Sigmoid colon (tissue), 4 donors: ENCODE measurements around the gene LRRC3.

Experiments used
- EP300 ChIP-seq, 4 donors: sonication (generic); formaldehyde crosslinking; IDR thresholded peaks; one replicate each; pipeline ENCODE4 v1.6.1; 2017; ENCODE audit warnings: antibody characterized with exemption in 4 of 4
- POLR2AphosphoS5 ChIP-seq, 4 donors: sonication (generic); formaldehyde crosslinking; IDR thresholded peaks; one replicate each; pipeline ENCODE4 v1.6.1; 2017; ENCODE audit warnings: antibody characterized with exemption in 4 of 4
- TF ChIP-seq, protein P1 (sequence below), 4 experiments: fragments of 450-650 bp in 3 of 4; fragments of 200-600 bp in 1 of 4; IDR thresholded peaks; one replicate each; pipeline ENCODE4 v1.5.1; 2016 to 2019; ENCODE audit warnings: antibody characterized with exemption in 4 of 4, mild to moderate bottlenecking in 3 of 4, moderate library complexity in 2 of 4

- TF ChIP-seq, protein P1, sequence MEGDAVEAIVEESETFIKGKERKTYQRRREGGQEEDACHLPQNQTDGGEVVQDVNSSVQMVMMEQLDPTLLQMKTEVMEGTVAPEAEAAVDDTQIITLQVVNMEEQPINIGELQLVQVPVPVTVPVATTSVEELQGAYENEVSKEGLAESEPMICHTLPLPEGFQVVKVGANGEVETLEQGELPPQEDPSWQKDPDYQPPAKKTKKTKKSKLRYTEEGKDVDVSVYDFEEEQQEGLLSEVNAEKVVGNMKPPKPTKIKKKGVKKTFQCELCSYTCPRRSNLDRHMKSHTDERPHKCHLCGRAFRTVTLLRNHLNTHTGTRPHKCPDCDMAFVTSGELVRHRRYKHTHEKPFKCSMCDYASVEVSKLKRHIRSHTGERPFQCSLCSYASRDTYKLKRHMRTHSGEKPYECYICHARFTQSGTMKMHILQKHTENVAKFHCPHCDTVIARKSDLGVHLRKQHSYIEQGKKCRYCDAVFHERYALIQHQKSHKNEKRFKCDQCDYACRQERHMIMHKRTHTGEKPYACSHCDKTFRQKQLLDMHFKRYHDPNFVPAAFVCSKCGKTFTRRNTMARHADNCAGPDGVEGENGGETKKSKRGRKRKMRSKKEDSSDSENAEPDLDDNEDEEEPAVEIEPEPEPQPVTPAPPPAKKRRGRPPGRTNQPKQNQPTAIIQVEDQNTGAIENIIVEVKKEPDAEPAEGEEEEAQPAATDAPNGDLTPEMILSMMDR (IDR thresholded peaks at IDR 0.05) = no peak
- no peak for TF ChIP-seq POLR2AphosphoS5 (IDR thresholded peaks at IDR 0.05)
- no peak for TF ChIP-seq EP300 (IDR thresholded peaks at IDR 0.05)
Observed at GRCh38 chr21:44499211-44499560, 43.9 kb downstream of the LRRC3 start.
